ENCODE measurements around the gene TMEM116.
"Not testable (repeated sequence)": the region's sequence is repeated elsewhere in the genome, so short reads cannot be mapped to it uniquely, and the experiment has no call there.

DNA sequence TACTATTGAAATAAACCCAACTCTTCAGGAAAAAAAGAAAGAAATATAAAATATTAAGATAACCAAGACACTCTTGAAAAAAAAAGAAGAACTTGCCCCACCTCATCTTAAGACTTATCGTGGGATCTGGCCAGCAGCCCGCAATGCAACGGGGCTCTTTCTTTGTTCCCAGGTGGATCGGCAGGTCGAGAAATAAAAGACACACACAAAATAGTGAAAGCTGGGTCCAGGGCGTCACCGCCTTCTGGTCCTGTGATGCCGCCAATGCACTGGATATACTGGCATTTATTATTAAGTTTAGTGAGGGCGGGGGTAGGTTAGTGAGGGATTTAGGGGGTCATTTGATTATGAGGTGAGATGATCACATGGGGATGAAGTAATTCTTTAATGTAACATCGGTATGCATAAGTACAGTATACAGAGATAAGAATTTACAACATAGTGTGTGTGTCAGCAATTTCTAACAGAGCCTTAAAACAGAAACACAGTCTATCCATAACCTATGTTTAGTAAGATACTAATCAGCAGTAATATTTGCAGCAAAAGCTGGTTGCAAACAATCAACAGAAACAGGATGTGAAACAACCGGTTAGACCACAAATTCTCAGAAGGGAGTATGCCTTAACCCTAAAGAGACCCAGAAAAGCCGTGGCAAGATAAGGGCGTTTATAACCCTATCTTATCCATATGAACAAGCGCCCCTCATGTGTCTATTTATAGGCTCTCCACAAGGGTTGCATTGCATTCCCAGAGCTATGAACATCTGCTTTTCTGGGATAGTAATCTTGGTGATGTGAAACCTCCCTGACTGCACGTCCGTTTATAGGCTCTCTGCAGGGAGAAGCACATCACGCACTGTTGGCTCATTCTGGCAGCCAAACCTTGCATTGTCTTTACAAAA, 18.5 kb downstream of the TMEM116 start:
- TF ChIP-seq, protein P1, sequence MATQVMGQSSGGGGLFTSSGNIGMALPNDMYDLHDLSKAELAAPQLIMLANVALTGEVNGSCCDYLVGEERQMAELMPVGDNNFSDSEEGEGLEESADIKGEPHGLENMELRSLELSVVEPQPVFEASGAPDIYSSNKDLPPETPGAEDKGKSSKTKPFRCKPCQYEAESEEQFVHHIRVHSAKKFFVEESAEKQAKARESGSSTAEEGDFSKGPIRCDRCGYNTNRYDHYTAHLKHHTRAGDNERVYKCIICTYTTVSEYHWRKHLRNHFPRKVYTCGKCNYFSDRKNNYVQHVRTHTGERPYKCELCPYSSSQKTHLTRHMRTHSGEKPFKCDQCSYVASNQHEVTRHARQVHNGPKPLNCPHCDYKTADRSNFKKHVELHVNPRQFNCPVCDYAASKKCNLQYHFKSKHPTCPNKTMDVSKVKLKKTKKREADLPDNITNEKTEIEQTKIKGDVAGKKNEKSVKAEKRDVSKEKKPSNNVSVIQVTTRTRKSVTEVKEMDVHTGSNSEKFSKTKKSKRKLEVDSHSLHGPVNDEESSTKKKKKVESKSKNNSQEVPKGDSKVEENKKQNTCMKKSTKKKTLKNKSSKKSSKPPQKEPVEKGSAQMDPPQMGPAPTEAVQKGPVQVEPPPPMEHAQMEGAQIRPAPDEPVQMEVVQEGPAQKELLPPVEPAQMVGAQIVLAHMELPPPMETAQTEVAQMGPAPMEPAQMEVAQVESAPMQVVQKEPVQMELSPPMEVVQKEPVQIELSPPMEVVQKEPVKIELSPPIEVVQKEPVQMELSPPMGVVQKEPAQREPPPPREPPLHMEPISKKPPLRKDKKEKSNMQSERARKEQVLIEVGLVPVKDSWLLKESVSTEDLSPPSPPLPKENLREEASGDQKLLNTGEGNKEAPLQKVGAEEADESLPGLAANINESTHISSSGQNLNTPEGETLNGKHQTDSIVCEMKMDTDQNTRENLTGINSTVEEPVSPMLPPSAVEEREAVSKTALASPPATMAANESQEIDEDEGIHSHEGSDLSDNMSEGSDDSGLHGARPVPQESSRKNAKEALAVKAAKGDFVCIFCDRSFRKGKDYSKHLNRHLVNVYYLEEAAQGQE (tag by site-specific recombination; IDR thresholded peaks at IDR 0.05) = not testable (repeated sequence)
- not testable (repeated sequence) for TF ChIP-seq ZEB2 (tag by site-specific recombination; IDR thresholded peaks at IDR 0.05)

All from HEK293 (cell line).